Erythroblast (primary cell): ENCODE data around the gene IARS2.
"Not testable (repeated sequence)": the region's sequence is repeated elsewhere in the genome, so short reads cannot be mapped to it uniquely, and the experiment has no call there.

Experiments
- DNase-seq, 2 experiments: peaks; one replicate each; lab custom pipeline; 2025; lab: John Stamatoyannopoulos, UW
- GATA1 ChIP-seq: IDR thresholded peaks from 2 replicates; pipeline ENCODE4 v1.6.1; 2011; ENCODE audit warnings: low read depth, mild to moderate bottlenecking, control low read depth, low read length, moderate library complexity
- POLR2A ChIP-seq: IDR thresholded peaks from 2 replicates; pipeline ENCODE4 v1.6.1; 2011; ENCODE audit warnings: mild to moderate bottlenecking, low read length

The IARS2 gene

GRCh38 chr1:220129479-220130210 is 35.7 kb downstream of the IARS2 start:
- TF ChIP-seq GATA1 = no peak
- TF ChIP-seq POLR2A = no peak
- DNase-seq = no peak

GRCh38 chr1:220135755-220136154 is 41.8 kb downstream of the IARS2 start:
- no peak for TF ChIP-seq GATA1
- TF ChIP-seq POLR2A = no peak
- no peak for DNase-seq

GRCh38 chr1:220137019-220137786 is 43.3 kb downstream of the IARS2 start:
- DNase-seq = no peak
- TF ChIP-seq GATA1 (no peak), POLR2A (no peak)

GRCh38 chr1:220139966-220140365 is 46.0 kb downstream of the IARS2 start:
- TF ChIP-seq POLR2A = no peak
- TF ChIP-seq GATA1 = no peak
- no peak for DNase-seq

GRCh38 chr1:220144051-220144450 is 50.1 kb downstream of the IARS2 start:
- DNase-seq = no peak
- TF ChIP-seq POLR2A (no peak), GATA1 (no peak)

- DNase-seq = no peak
- TF ChIP-seq POLR2A = no peak
- TF ChIP-seq GATA1 = no peak
Measured at GRCh38 chr1:220149742-220150141, 55.8 kb downstream of the IARS2 start.

- no peak for DNase-seq
- TF ChIP-seq GATA1 (no peak), POLR2A (no peak)
Measured at GRCh38 chr1:220151454-220151853, 57.5 kb downstream of the IARS2 start.

- TF ChIP-seq POLR2A (no peak), GATA1 (no peak)
- no peak for DNase-seq
Measured at GRCh38 chr1:220153147-220153546, 59.2 kb downstream of the IARS2 start.

GRCh38 chr1:220156620-220157146 is 62.8 kb downstream of the IARS2 start:
- no peak for DNase-seq
- TF ChIP-seq POLR2A (no peak), GATA1 (no peak)

GRCh38 chr1:220157738-220158137 is 63.8 kb downstream of the IARS2 start:
- no peak for TF ChIP-seq POLR2A
- no peak for TF ChIP-seq GATA1
- no peak for DNase-seq

- not testable (repeated sequence) for DNase-seq
Measured at GRCh38 chr1:220158530-220158929, 64.6 kb downstream of the IARS2 start.

GRCh38 chr1:220159041-220159440 is 65.1 kb downstream of the IARS2 start:
- TF ChIP-seq POLR2A (no peak), GATA1 (no peak)
- no peak for DNase-seq

- TF ChIP-seq GATA1 = no peak
- TF ChIP-seq POLR2A = no peak
- DNase-seq = no peak
Measured at GRCh38 chr1:220160027-220160426, 66.1 kb downstream of the IARS2 start.

GRCh38 chr1:220164116-220164515 is 70.2 kb downstream of the IARS2 start:
- DNase-seq = no peak
- no peak for TF ChIP-seq GATA1
- no peak for TF ChIP-seq POLR2A

- TF ChIP-seq GATA1 (no peak), POLR2A (no peak)
- DNase-seq = no peak
Measured at GRCh38 chr1:220164517-220164916, 70.6 kb downstream of the IARS2 start.
